Psoas muscle (tissue), 8 donors: ENCODE results near the gene MRPS26. TPM values are rescaled to one million over a fixed set of nuclear protein-coding genes. Genes with fewer than 3 reads are reported as not detected.
"Not testable (repeated sequence)": the region's sequence is repeated elsewhere in the genome, so short reads cannot be mapped to it uniquely, and the experiment has no call there.

Source experiments
- ATAC-seq, 4 donors: fragments of 200-7000 bp; cut with Tn5 transposase; one replicate each; pipeline ENCODE4 v1.9.1; 2020; ENCODE audit warnings: moderate library complexity in 3 of 4, mild to moderate bottlenecking in 2 of 4
- DNase-seq, 2 donors: peaks; one replicate each; pipeline ENCODE4 v3.0.0-alpha.2; 2020
- H3K27ac ChIP-seq: fragments of 200-600 bp; one replicate; pipeline ENCODE4 v1.8.0; 2022
- H3K27me3 ChIP-seq, 3 donors: fragments of 200-600 bp in 1 of 3; one replicate each; pipeline versions ENCODE4 v1.6.1 to v1.8.0; 2013 to 2022; ENCODE audit warnings: low read length in 2 of 3, mild to moderate bottlenecking in 2 of 3, moderate library complexity in 1 of 3; ENCODE audit not compliant: insufficient read depth in 3 of 3
- H3K36me3 ChIP-seq, 2 donors: fragments of 200-600 bp in 1 of 2; one replicate each; pipeline versions ENCODE4 v1.6.1 to v1.8.0; 2013 to 2022; ENCODE audit warnings: low read depth in 1 of 2, mild to moderate bottlenecking in 1 of 2, moderate library complexity in 1 of 2; ENCODE audit not compliant: insufficient read depth in 1 of 2
- H3K4me1 ChIP-seq: fragments of 200-600 bp; one replicate; pipeline ENCODE4 v1.8.0; 2022
- H3K4me3 ChIP-seq: fragments of 200-600 bp; one replicate; pipeline ENCODE4 v1.8.0; 2022; ENCODE audit warnings: mild to moderate bottlenecking
- H3K9me3 ChIP-seq: fragments of 200-600 bp; one replicate; pipeline ENCODE4 v1.8.0; 2022
- CTCF ChIP-seq: fragments of 200-600 bp; IDR thresholded peaks from one replicate; pipeline ENCODE4 v1.8.0; 2022; ENCODE audit warnings: antibody characterized with exemption
- WGBS, 3 donors: extraction: QIAGEN DNeasy Blood & Tissue Kit; methylation state at CpG; one replicate each; pipeline versions ENCODE4 v1.1.6 to v1.1.7; 2013; 5-methylcytosine and 5-hydroxymethylcytosine counted together
- intact Hi-C, 2 donors: fragments of 100-400 bp; cut with DNase I; formaldehyde crosslinking; loops; one replicate each; pipeline versions ENCODE4 v1.11.0 to v1.14.2; 2022
- polyA plus RNA-seq, 3 donors: library from polyadenylated mRNA; stranded (reverse); fragments of 200-250 nt; gene quantifications; one replicate each; pipeline ENCODE4 v1.2.3, GENCODE V29; 2013
- total RNA-seq, 4 donors: library from RNA; stranded (reverse); fragmentation: NEBNext Ultra II Directional in 2 of 4; extraction: Animal tissue kit (Norgen Biotek cat#: 25700) in 2 of 4; gene quantifications; one replicate each; pipeline versions ENCODE4 v1.2.1 to v1.2.4, GENCODE V29; 2021 to 2023
- donor health status: healthy with polysubstance abuse.
- donor health status: DM: no; HTN: no; CAD: no; lungs with moderate emphysema.
- donor health status: Bipolar disorder and iron deficiency.
- donor health status: healthy.
- donor health status: DM: yes; HTN: yes; CAD: no.
- donor health status: DM: no; HTN: no; CAD: no.
- donor health status: DM: no; HTN: no; CAD: no.
- donor health status: DM: yes; HTN: yes; CAD: no.

Gene MRPS26
- total and polyA plus RNA-seq, 7 donors: 42.8 to 150 (median 49.0) TPM

- H3K27ac ChIP-seq: no peak overlapping the region
- no peak for DNase-seq
- no peaks in the 10 kb centered on the region for H3K4me1 ChIP-seq
- intact Hi-C loops: no loop called here
- ATAC-seq: no peak
- no peaks in the 10 kb centered on the region for H3K9me3 ChIP-seq
- TF ChIP-seq CTCF: no peak
- no peaks in the 10 kb centered on the region for H3K36me3 ChIP-seq
- no peak overlapping the region for H3K4me3 ChIP-seq
- H3K27me3 ChIP-seq: peaks cover 0 to 16% (median 6%) of the 10 kb centered on the region in 3 donors
- 78 to 82% (median 80%) methylated on average over 6 of the region's 6 CpGs for WGBS, 3 donors
Observed at GRCh38 chr20:3074812-3075211, 29.0 kb downstream of the MRPS26 start.

GRCh38 chr20:3075315-3075714 lies 29.5 kb downstream of the MRPS26 start:
- WGBS, 3 donors: 82 to 89% (median 86%) methylated on average over 6 of the region's 6 CpGs
- H3K4me1 ChIP-seq, H3K36me3 ChIP-seq, intact Hi-C loops, H3K9me3 ChIP-seq, H3K4me3 ChIP-seq, ATAC-seq, DNase-seq, H3K27ac ChIP-seq: not testable (repeated sequence)
- peaks cover 0 to 16% (median 6%) of the 10 kb centered on the region in 3 donors for H3K27me3 ChIP-seq

DNA sequence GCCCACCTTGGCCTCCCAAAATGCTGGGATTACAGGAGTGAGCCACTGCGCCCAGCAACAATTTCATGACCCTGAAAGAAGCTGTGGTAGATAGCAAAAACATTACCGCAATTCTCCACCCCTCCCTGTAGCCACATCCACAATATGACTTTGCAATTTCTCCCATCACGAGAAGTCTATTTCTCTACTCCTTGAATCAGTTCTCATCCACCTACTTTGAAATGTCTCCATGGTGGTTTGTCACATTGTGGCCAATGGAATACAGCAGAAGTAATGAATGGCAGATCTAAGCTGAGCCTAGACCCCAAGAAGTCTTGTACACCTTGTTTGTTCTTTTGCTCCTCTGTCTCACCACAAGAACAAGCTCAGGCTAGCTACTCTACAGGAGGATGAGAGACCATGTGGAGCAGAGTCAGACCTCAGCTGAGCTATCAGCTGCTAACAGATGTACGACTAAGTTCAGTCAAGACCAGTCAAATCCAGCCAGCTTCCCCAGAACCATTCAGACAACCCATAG lies 31.8 kb downstream of the MRPS26 start:
- Histone ChIP-seq H3K4me1 (peaks cover 8% of the 10 kb centered on the region), H3K4me3 (no peak overlapping the region), H3K36me3 (no peaks in the 10 kb centered on the region), H3K27ac (no peak overlapping the region), H3K27me3 (peaks cover 0 to 13% (median 6%) of the 10 kb centered on the region in 3 donors), H3K9me3 (no peaks in the 10 kb centered on the region)
- DNase-seq (no peak), ATAC-seq (no peak)
- TF ChIP-seq CTCF: no peak
- WGBS, 3 donors: 81 to 91% (median 90%) methylated on average over 4 of the region's 4 CpGs
- intact Hi-C loops: no loop called here

- intact Hi-C loops: no loop called here
- 13 to 24% (median 13%) methylated on average over 6 of the region's 6 CpGs for WGBS, 3 donors
- peaks cover 0 to 37% (median 21%) of the 10 kb centered on the region in 3 donors for H3K27me3 ChIP-seq
Observed at GRCh38 chr20:3080939-3081388, 35.1 kb downstream of the MRPS26 start.

DNA sequence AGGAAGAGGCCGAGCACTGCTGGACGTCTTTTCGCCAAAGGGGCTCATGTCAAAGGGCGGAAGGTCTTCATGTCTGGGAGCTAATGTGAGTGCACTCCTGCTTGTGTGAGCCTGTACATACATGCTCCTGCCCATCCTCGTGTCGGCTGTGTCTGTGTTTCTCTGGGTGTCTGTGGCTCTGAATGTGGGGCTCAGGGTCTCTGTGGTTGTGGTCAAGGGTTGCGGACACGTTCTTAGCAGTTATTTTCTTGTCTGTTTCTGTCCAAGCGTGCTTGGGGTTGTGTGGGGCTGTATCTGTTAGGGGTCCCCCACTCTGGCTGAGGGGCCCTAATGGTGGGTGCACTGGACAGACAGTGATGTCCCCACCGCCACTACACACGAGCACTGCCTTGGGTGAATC lies 35.8 kb downstream of the MRPS26 start:
- H3K27me3 ChIP-seq: peaks cover 0 to 37% (median 21%) of the 10 kb centered on the region in 3 donors

More at GRCh38 chr20:3080939-3081388, 35.1 kb downstream of the MRPS26 start:
- H3K4me1 ChIP-seq: peaks cover 8% of the 10 kb centered on the region
- no peaks in the 10 kb centered on the region for H3K36me3 ChIP-seq
- TF ChIP-seq CTCF: no peak
- DNase-seq (peak; percentile 86 to 93), ATAC-seq (peak; percentile 97 to 99 (median 99))
- peak overlapping the region; percentile 4 for H3K27ac ChIP-seq
- H3K9me3 ChIP-seq: no peaks in the 10 kb centered on the region
- no peak overlapping the region for H3K4me3 ChIP-seq

More for the DNA sequence above, 35.8 kb downstream of the MRPS26 start:
- no peak for TF ChIP-seq CTCF
- 91 to 95% (median 95%) methylated on average over 11 of the region's 11 CpGs for WGBS, 3 donors
- Histone ChIP-seq H3K4me3 (no peak overlapping the region), H3K9me3 (no peaks in the 10 kb centered on the region), H3K4me1 (peaks cover 8% of the 10 kb centered on the region), H3K27ac (no peak overlapping the region), H3K36me3 (no peaks in the 10 kb centered on the region)
- intact Hi-C loops: no loop called here
- DNase-seq (no peak), ATAC-seq (peak in 1 of 4 donors; percentile 5)
